OCI-LY3 (cell line): Measurements from ENCODE around the gene KRTCAP2.

ENCODE experiments used
- H2AFZ ChIP-seq: fragments of 200-600, 300-600 bp; shearing (Covaris generic); 2 replicates; pipeline ENCODE4 v1.6.0; 2014; ENCODE audit warnings: antibody characterized with exemption, low read depth, low read length
- H3K27ac ChIP-seq: fragments of 200-600, 300-600 bp; sonication (generic); 2 replicates; pipeline ENCODE4 v1.5.1; 2014; ENCODE audit warnings: mild to moderate bottlenecking, low read length, moderate library complexity, mixed read lengths
- H3K27me3 ChIP-seq: fragments of 200-600, 300-600 bp; sonication (generic); 2 replicates; pipeline ENCODE4 v1.6.1; 2014; ENCODE audit warnings: low read depth, low read length, mixed read lengths
- H3K36me3 ChIP-seq: fragments of 200-600, 300-600 bp; sonication (generic); replicated peaks from 2 replicates; pipeline ENCODE3; 2014; ENCODE audit warnings: low read depth, low read length, mixed read lengths
- H3K4me1 ChIP-seq: fragments of 300-600, 200-600 bp; sonication (generic); 2 replicates; pipeline ENCODE4 v1.6.1; 2014; ENCODE audit warnings: low read length, mixed read lengths
- H3K4me2 ChIP-seq: fragments of 200-600, 300-600 bp; sonication (generic); 2 replicates; pipeline ENCODE4 v1.6.1; 2014; ENCODE audit warnings: low read length, mixed read lengths
- H3K4me3 ChIP-seq: fragments of 300-600, 200-600 bp; sonication (generic); 2 replicates; pipeline ENCODE4 v1.5.1; 2014; ENCODE audit warnings: antibody characterized with exemption, mild to moderate bottlenecking, low read length, moderate library complexity
- H3K79me2 ChIP-seq: fragments of 300-600, 200-600 bp; shearing (Covaris generic); 2 replicates; pipeline ENCODE4 v1.6.1; 2014; ENCODE audit warnings: mild to moderate bottlenecking, low read length, mixed read lengths
- H3K9ac ChIP-seq: fragments of 300-600, 200-600 bp; shearing (Covaris generic); 2 replicates; pipeline ENCODE4 v1.6.0; 2014; ENCODE audit warnings: mild to moderate bottlenecking, low read length, moderate library complexity
- H3K9me3 ChIP-seq: fragments of 200-600, 300-600 bp; shearing (Covaris generic); 2 replicates; pipeline ENCODE4 v1.6.1; 2014; ENCODE audit warnings: low read length, mixed read lengths; ENCODE audit not compliant: insufficient read depth
- H4K20me1 ChIP-seq: fragments of 200-600, 300-600 bp; sonication (generic); 2 replicates; pipeline ENCODE4 v1.6.1; 2016; ENCODE audit warnings: low read length, mixed read lengths; ENCODE audit not compliant: insufficient read depth
- CTCF ChIP-seq: fragments of 200-600, 300-600 bp; sonication (generic); IDR thresholded peaks from 2 replicates; pipeline ENCODE4 v1.5.1; 2014; ENCODE audit warnings: antibody characterized with exemption, low read length, low read depth
- EZH2phosphoT487 ChIP-seq: fragments of 200-600 bp; shearing (Covaris generic); IDR thresholded peaks from 2 replicates; pipeline ENCODE4 v1.6.1; 2018; ENCODE audit warnings: antibody characterized with exemption, mixed run types, low read depth

Gene KRTCAP2

GRCh38 chr1:155181371-155182051 lies 8.4 kb upstream of the KRTCAP2 start:
- Histone ChIP-seq H3K9ac (no peak overlapping the region), H3K9me3 (no peaks in the 10 kb centered on the region), H3K27ac (no peak overlapping the region), H3K4me3 (no peak overlapping the region), H3K27me3 (no peaks in the 10 kb centered on the region), H3K36me3 (peaks cover 19% of the 10 kb centered on the region), H4K20me1 (no peaks in the 10 kb centered on the region), H3K4me2 (no peak overlapping the region), H3K79me2 (no peaks in the 10 kb centered on the region), H3K4me1 (peaks cover 31% of the 10 kb centered on the region), H2AFZ (no peak overlapping the region)
- no peak for TF ChIP-seq EZH2phosphoT487
- TF ChIP-seq CTCF, result no peak

GRCh38 chr1:155179112-155180031 lies 6.3 kb upstream of the KRTCAP2 start:
- Histone ChIP-seq H2AFZ (no peak overlapping the region), H3K27ac (no peak overlapping the region), H3K4me1 (peaks cover 21% of the 10 kb centered on the region), H3K4me3 (no peak overlapping the region), H3K4me2 (no peak overlapping the region), H3K9ac (no peak overlapping the region), H3K27me3 (no peaks in the 10 kb centered on the region), H4K20me1 (no peaks in the 10 kb centered on the region), H3K9me3 (no peaks in the 10 kb centered on the region), H3K79me2 (no peaks in the 10 kb centered on the region), H3K36me3 (peaks cover 19% of the 10 kb centered on the region)
- no peak for TF ChIP-seq EZH2phosphoT487
- TF ChIP-seq CTCF, result no peak

- no peak overlapping the region for H3K4me2 ChIP-seq
- TF ChIP-seq EZH2phosphoT487 (no peak), CTCF (no peak)
Measured at GRCh38 chr1:155178441-155179111, 5.5 kb upstream of the KRTCAP2 start.

GRCh38 chr1:155177918-155178281 lies 4.8 kb upstream of the KRTCAP2 start:
- H3K79me2 ChIP-seq, result peaks cover 2% of the 10 kb centered on the region
- peaks cover 17% of the 10 kb centered on the region for H3K36me3 ChIP-seq
- H3K9me3 ChIP-seq, result no peaks in the 10 kb centered on the region
- no peaks in the 10 kb centered on the region for H4K20me1 ChIP-seq
- peaks cover 22% of the 10 kb centered on the region for H3K4me1 ChIP-seq
- H2AFZ ChIP-seq, result no peak overlapping the region
- no peak overlapping the region for H3K27ac ChIP-seq
- no peak overlapping the region for H3K4me3 ChIP-seq
- H3K4me2 ChIP-seq, result no peak overlapping the region
- H3K27me3 ChIP-seq, result no peaks in the 10 kb centered on the region
- no peak overlapping the region for H3K9ac ChIP-seq
- TF ChIP-seq CTCF (no peak), EZH2phosphoT487 (no peak)

More at GRCh38 chr1:155178441-155179111, 5.5 kb upstream of the KRTCAP2 start:
- Histone ChIP-seq H3K4me3 (no peak overlapping the region), H3K9me3 (no peaks in the 10 kb centered on the region), H3K27me3 (no peaks in the 10 kb centered on the region), H3K79me2 (no peaks in the 10 kb centered on the region), H3K27ac (no peak overlapping the region), H2AFZ (no peak overlapping the region), H3K4me1 (peaks cover 22% of the 10 kb centered on the region), H4K20me1 (no peaks in the 10 kb centered on the region), H3K36me3 (peaks cover 19% of the 10 kb centered on the region), H3K9ac (no peak overlapping the region)
